HG03060 (cell line): ENCODE measurements around the gene MAGOH.
A peak's percentile ranks its signal among the peaks of the same experiment; 100 is the strongest.
"Not testable (repeated sequence)": the region's sequence is repeated elsewhere in the genome, so short reads cannot be mapped to it uniquely, and the experiment has no call there.

ENCODE experiments used
- ATAC-seq: cut with Tn5 transposase; IDR thresholded peaks from one replicate; pipeline ENCODE4 v1.9.1; 2021; ENCODE audit warnings: low read depth, moderate number of reproducible peaks; ENCODE audit not compliant: unreplicated experiment

The MAGOH gene

GRCh38 chr1:53238197-53239155, at the start of gene MAGOH:
Gene MAGOH, minus strand, starts transcription at chr1:53238518. Its CDS starts 70 bp downstream, at chr1:53238448.
- ATAC-seq: peak; percentile 96

GRCh38 chr1:53286955-53287354, 48.6 kb upstream of the MAGOH start:
- no peak for ATAC-seq

- ATAC-seq: no peak
Observed at GRCh38 chr1:53285969-53286760, 47.8 kb upstream of the MAGOH start.

GRCh38 chr1:53285546-53285945, 47.2 kb upstream of the MAGOH start:
- ATAC-seq: no peak

- no peak for ATAC-seq
Observed at GRCh38 chr1:53284224-53285020, 46.1 kb upstream of the MAGOH start.

GRCh38 chr1:53283156-53283555, 44.8 kb upstream of the MAGOH start:
- not testable (repeated sequence) for ATAC-seq

GRCh38 chr1:53281133-53281532, 42.8 kb upstream of the MAGOH start:
- ATAC-seq: no peak

- no peak for ATAC-seq
Observed at GRCh38 chr1:53280496-53280895, 42.2 kb upstream of the MAGOH start.

GRCh38 chr1:53279296-53280200, 41.2 kb upstream of the MAGOH start:
- ATAC-seq: no peak

- ATAC-seq: no peak
Observed at GRCh38 chr1:53278298-53278725, 40.0 kb upstream of the MAGOH start.

GRCh38 chr1:53277326-53277725, 39.0 kb upstream of the MAGOH start:
- no peak for ATAC-seq

- no peak for ATAC-seq
Observed at GRCh38 chr1:53276902-53277281, 38.6 kb upstream of the MAGOH start.

- no peak for ATAC-seq
Observed at GRCh38 chr1:53276153-53276901, 38.0 kb upstream of the MAGOH start.

GRCh38 chr1:53275566-53275965, 37.2 kb upstream of the MAGOH start:
- ATAC-seq: no peak

- ATAC-seq: no peak
Observed at GRCh38 chr1:53274541-53275185, 36.3 kb upstream of the MAGOH start.

GRCh38 chr1:53274026-53274425, 35.7 kb upstream of the MAGOH start:
- ATAC-seq: no peak

- no peak for ATAC-seq
Observed at GRCh38 chr1:53273526-53273925, 35.2 kb upstream of the MAGOH start.

GRCh38 chr1:53272349-53272748, 34.0 kb upstream of the MAGOH start:
- no peak for ATAC-seq
